Kidney epithelial cell (primary cell): Measurements from ENCODE around the gene TESK2. TPM values are rescaled to one million over a fixed set of nuclear protein-coding genes. Genes with fewer than 3 reads are reported as not detected.
"Not testable (repeated sequence)": the region's sequence is repeated elsewhere in the genome, so short reads cannot be mapped to it uniquely, and the experiment has no call there.

ENCODE experiments used
- DNase-seq: peaks from one replicate; pipeline ENCODE4 v3.0.0-alpha.2; 2010; ENCODE audit warnings: low read depth
- H3K27me3 ChIP-seq: 2 replicates; pipeline ENCODE4 v1.6.0; 2011; ENCODE audit warnings: low read length; ENCODE audit not compliant: control insufficient read depth, insufficient read depth
- H3K36me3 ChIP-seq: 2 replicates; pipeline ENCODE4 v1.5.1; 2011; ENCODE audit warnings: low read length; ENCODE audit not compliant: control insufficient read depth, insufficient read depth
- H3K4me3 ChIP-seq: 2 replicates; pipeline ENCODE4 v1.5.1; 2011; ENCODE audit warnings: low read depth, mild to moderate bottlenecking, control low read depth, low read length
- CTCF ChIP-seq: IDR thresholded peaks from 2 replicates; pipeline ENCODE4 v1.5.1; 2011; ENCODE audit warnings: mild to moderate bottlenecking, moderate library complexity, low read length, control low read depth, inconsistent platforms; ENCODE audit not compliant: insufficient read depth, poor library complexity, severe bottlenecking
- total RNA-seq: library from RNA; depleted of rRNA; stranded (reverse); fragments of >200 nt; gene quantifications from 2 replicates; pipeline ENCODE4 v1.2.3, GENCODE V29; 2015

TESK2 gene
- total RNA-seq, 1 donor from 2014 or later = 2.5 TPM

GRCh38 chr1:45473302-45473701, 17.7 kb downstream of the TESK2 start:
- no peak for TF ChIP-seq CTCF
- no peak overlapping the region for H3K4me3 ChIP-seq

GRCh38 chr1:45470306-45470798, 20.6 kb downstream of the TESK2 start:
- Histone ChIP-seq H3K4me3 (no peak overlapping the region), H3K36me3 (no peaks in the 10 kb centered on the region), H3K27me3 (no peaks in the 10 kb centered on the region)
- DNase-seq = no peak
- no peak for TF ChIP-seq CTCF

More at GRCh38 chr1:45473302-45473701, 17.7 kb downstream of the TESK2 start:
- Histone ChIP-seq H3K27me3 (no peaks in the 10 kb centered on the region), H3K36me3 (no peaks in the 10 kb centered on the region)
- no peak for DNase-seq

- H3K36me3 ChIP-seq, H3K27me3 ChIP-seq, H3K4me3 ChIP-seq, DNase-seq: not testable (repeated sequence)
These were observed 23.6 kb downstream of the TESK2 start for GRCh38 chr1:45467353-45467752.

- Histone ChIP-seq H3K27me3 (no peaks in the 10 kb centered on the region), H3K36me3 (no peaks in the 10 kb centered on the region), H3K4me3 (no peak overlapping the region)
- DNase-seq = no peak
- no peak for TF ChIP-seq CTCF
These were observed 25.7 kb downstream of the TESK2 start for GRCh38 chr1:45465277-45465676.

GRCh38 chr1:45458894-45459293, 32.1 kb downstream of the TESK2 start:
- H3K36me3 ChIP-seq = no peaks in the 10 kb centered on the region
- no peak for TF ChIP-seq CTCF
- H3K4me3 ChIP-seq = no peak overlapping the region
- no peak for DNase-seq
- no peaks in the 10 kb centered on the region for H3K27me3 ChIP-seq

GRCh38 chr1:45456531-45456930, 34.4 kb downstream of the TESK2 start:
- no peak overlapping the region for H3K4me3 ChIP-seq
- DNase-seq = no peak
- H3K27me3 ChIP-seq = no peaks in the 10 kb centered on the region
- no peaks in the 10 kb centered on the region for H3K36me3 ChIP-seq
- TF ChIP-seq CTCF = no peak

GRCh38 chr1:45455162-45455561, 35.8 kb downstream of the TESK2 start:
- Histone ChIP-seq H3K36me3 (no peaks in the 10 kb centered on the region), H3K27me3 (no peaks in the 10 kb centered on the region), H3K4me3 (no peak overlapping the region)
- no peak for DNase-seq
- TF ChIP-seq CTCF = no peak
